Skeletal muscle satellite cell (primary cell): Measurements from ENCODE around the gene NEDD9.
A peak's percentile ranks its signal among the peaks of the same experiment; 100 is the strongest.

ENCODE experiments used
- H3K27me3 ChIP-seq: 2 replicates; pipeline ENCODE4 v1.7.0; 2013; ENCODE audit warnings: low read length; ENCODE audit not compliant: control insufficient read depth, insufficient read depth
- H3K36me3 ChIP-seq: 2 replicates; pipeline ENCODE4 v1.7.0; 2013; ENCODE audit warnings: mild to moderate bottlenecking, control low read depth, low read length; ENCODE audit not compliant: insufficient read depth
- H3K4me1 ChIP-seq: 2 replicates; pipeline ENCODE4 v1.7.0; 2013; ENCODE audit warnings: low read length; ENCODE audit not compliant: control insufficient read depth, insufficient read depth
- H3K4me2 ChIP-seq: 2 replicates; pipeline ENCODE4 v1.7.0; 2013; ENCODE audit warnings: mild to moderate bottlenecking, low read length
- H3K4me3 ChIP-seq: 2 replicates; pipeline ENCODE4 v1.7.0; 2013; ENCODE audit warnings: low read length
- H3K9ac ChIP-seq: 2 replicates; pipeline ENCODE4 v1.7.0; 2013; ENCODE audit warnings: mild to moderate bottlenecking, low read depth, low read length, moderate library complexity
- H3K9me3 ChIP-seq: replicated peaks from 2 replicates; pipeline ENCODE4 v1.7.0; 2013; ENCODE audit warnings: mild to moderate bottlenecking, control low read depth, low read length

NEDD9 gene

GRCh38 chr6:11212664-11213063 is 19.8 kb downstream of the NEDD9 start:
- Histone ChIP-seq H3K4me1 (peaks cover 57% of the 10 kb centered on the region), H3K4me2 (peak overlapping the region; percentile 36), H3K27me3 (no peaks in the 10 kb centered on the region), H3K9ac (peak overlapping the region; percentile 12), H3K9me3 (no peaks in the 10 kb centered on the region), H3K4me3 (no peak overlapping the region), H3K36me3 (peaks cover 28% of the 10 kb centered on the region)

- H3K9me3 ChIP-seq: no peaks in the 10 kb centered on the region
- no peak overlapping the region for H3K9ac ChIP-seq
- H3K27me3 ChIP-seq: no peaks in the 10 kb centered on the region
- H3K4me3 ChIP-seq: no peak overlapping the region
- H3K36me3 ChIP-seq: peaks cover 27% of the 10 kb centered on the region
- peaks cover 72% of the 10 kb centered on the region for H3K4me1 ChIP-seq
- no peak overlapping the region for H3K4me2 ChIP-seq
Measured at GRCh38 chr6:11211254-11211653, 21.2 kb downstream of the NEDD9 start.

DNA sequence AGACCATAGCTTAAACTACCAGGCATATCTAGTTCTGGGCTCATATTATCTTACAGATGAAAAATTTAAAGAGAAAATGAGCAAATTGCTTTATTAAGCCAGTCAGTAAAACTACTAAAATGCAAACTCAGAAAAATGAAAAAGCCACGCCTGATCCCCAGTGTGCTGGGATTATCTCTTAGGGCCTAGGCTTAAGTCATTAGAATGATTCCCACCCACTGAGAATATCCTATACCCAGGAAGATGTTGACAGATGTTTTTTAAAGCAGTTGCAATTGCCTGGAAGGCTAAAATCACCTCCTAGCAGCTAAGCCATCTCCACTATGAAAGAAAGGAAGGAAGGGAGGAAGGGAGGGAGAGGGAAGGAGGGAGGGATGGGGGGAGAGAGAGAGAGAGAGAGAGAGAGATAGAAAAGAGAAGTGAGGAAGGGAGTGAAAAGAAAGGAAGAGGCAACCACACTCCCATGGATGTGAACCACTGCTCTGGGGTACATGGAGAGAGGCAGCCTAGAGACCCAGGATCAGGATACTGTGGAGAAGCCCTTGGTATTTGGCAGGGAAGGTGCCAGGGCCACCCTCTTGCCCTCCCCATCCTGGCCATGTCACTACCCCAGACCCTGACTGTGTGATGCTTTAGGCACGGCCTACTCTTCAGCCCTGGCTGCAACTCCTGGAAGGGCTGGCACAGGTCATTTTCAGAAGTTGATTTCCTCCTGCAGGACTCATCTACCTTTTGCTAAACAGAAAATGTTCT is 21.9 kb downstream of the NEDD9 start:
- Histone ChIP-seq H3K27me3 (no peaks in the 10 kb centered on the region), H3K4me2 (no peak overlapping the region), H3K9ac (peak overlapping the region; percentile 25), H3K4me1 (peaks cover 72% of the 10 kb centered on the region), H3K4me3 (no peak overlapping the region), H3K36me3 (peaks cover 22% of the 10 kb centered on the region), H3K9me3 (no peaks in the 10 kb centered on the region)

GRCh38 chr6:11209906-11210305 is 22.6 kb downstream of the NEDD9 start:
- H3K27me3 ChIP-seq: no peaks in the 10 kb centered on the region
- H3K4me3 ChIP-seq: no peak overlapping the region
- peaks cover 72% of the 10 kb centered on the region for H3K4me1 ChIP-seq
- H3K9me3 ChIP-seq: no peaks in the 10 kb centered on the region
- H3K4me2 ChIP-seq: no peak overlapping the region
- H3K9ac ChIP-seq: peak overlapping the region; percentile 25
- peaks cover 26% of the 10 kb centered on the region for H3K36me3 ChIP-seq

DNA sequence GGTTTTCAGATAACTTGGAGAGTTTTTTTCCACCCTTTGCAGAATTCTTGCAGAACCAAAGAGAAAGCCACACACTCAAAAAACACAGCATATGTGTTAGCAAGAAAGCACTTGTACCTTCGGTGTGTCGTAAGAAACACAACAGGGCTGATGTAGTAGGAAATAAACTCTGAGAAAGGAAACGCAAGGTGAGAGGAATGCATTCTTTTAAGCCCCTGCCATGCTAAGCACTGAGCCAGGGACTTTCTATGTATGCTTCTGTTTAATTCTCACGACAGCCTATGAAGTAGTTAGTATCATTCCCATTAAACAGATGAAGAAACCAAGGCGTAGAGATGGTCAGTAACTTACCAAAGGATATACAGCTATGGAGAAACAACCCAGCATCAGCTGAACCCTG is 23.1 kb downstream of the NEDD9 start:
- H3K27me3 ChIP-seq: no peaks in the 10 kb centered on the region
- peaks cover 27% of the 10 kb centered on the region for H3K36me3 ChIP-seq
- no peaks in the 10 kb centered on the region for H3K9me3 ChIP-seq
- H3K4me3 ChIP-seq: no peak overlapping the region
- peak overlapping the region; percentile 25 for H3K9ac ChIP-seq
- H3K4me1 ChIP-seq: peaks cover 68% of the 10 kb centered on the region
- no peak overlapping the region for H3K4me2 ChIP-seq

DNA sequence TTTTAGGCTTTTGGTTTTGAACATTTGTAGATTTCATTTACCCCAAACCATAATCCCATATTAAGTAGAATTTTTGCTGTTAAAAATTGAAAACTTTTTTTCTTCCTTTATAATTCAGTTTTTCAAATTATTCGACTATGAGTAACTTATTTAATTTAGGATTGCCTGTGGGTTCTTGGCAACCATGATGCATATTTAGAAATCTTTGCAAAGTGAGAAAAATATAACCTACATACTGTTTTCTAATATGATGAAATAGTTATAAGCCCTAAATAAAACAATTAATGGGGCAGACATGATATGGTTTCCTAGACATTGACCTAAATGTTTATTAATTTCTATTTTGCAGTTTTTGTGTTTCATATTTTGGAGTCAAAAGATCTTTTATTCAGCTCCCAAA is 23.6 kb downstream of the NEDD9 start:
- H3K4me3 ChIP-seq: no peak overlapping the region
- H3K9ac ChIP-seq: no peak overlapping the region
- peaks cover 63% of the 10 kb centered on the region for H3K4me1 ChIP-seq
- peaks cover 25% of the 10 kb centered on the region for H3K36me3 ChIP-seq
- H3K4me2 ChIP-seq: no peak overlapping the region
- H3K27me3 ChIP-seq: no peaks in the 10 kb centered on the region
- no peaks in the 10 kb centered on the region for H3K9me3 ChIP-seq

- Histone ChIP-seq H3K36me3 (peaks cover 21% of the 10 kb centered on the region), H3K4me3 (no peak overlapping the region), H3K4me2 (no peak overlapping the region), H3K27me3 (no peaks in the 10 kb centered on the region), H3K9me3 (no peaks in the 10 kb centered on the region), H3K4me1 (peaks cover 57% of the 10 kb centered on the region), H3K9ac (no peak overlapping the region)
Measured at GRCh38 chr6:11208267-11208666, 24.2 kb downstream of the NEDD9 start.

- no peaks in the 10 kb centered on the region for H3K9me3 ChIP-seq
- no peaks in the 10 kb centered on the region for H3K27me3 ChIP-seq
- H3K4me2 ChIP-seq: peak overlapping the region; percentile 12
- H3K9ac ChIP-seq: peak overlapping the region; percentile 68
- peaks cover 55% of the 10 kb centered on the region for H3K4me1 ChIP-seq
- H3K36me3 ChIP-seq: peaks cover 19% of the 10 kb centered on the region
- no peak overlapping the region for H3K4me3 ChIP-seq
Measured at GRCh38 chr6:11207199-11207968, 25.1 kb downstream of the NEDD9 start.

DNA sequence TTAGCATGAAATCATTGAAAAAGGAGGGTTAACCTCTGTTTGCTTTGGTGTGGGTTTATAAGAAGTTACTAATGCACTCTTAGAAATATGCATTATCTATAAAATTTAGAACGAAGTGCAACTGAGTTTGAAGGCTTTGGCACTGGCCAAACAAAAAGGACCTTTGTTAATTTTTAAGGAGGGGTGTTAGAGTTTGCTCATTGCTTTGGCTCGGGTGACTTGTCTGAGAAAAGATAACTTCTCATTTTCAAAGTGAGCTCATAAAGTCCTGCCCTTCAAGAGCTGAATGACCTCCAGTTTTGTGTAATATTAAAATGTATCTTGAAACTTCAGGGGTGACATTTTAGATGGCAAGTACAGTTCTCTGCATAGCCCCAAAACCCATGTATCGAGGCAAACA is 25.9 kb downstream of the NEDD9 start:
- Histone ChIP-seq H3K27me3 (no peaks in the 10 kb centered on the region), H3K9me3 (no peaks in the 10 kb centered on the region), H3K4me1 (peaks cover 56% of the 10 kb centered on the region), H3K4me2 (peak overlapping the region; percentile 27), H3K9ac (peak overlapping the region; percentile 68), H3K4me3 (no peak overlapping the region), H3K36me3 (peaks cover 17% of the 10 kb centered on the region)

GRCh38 chr6:11204794-11205366 is 27.6 kb downstream of the NEDD9 start:
- no peaks in the 10 kb centered on the region for H3K9me3 ChIP-seq
- H3K27me3 ChIP-seq: no peaks in the 10 kb centered on the region
- no peak overlapping the region for H3K4me2 ChIP-seq
- no peak overlapping the region for H3K9ac ChIP-seq
- H3K36me3 ChIP-seq: peaks cover 19% of the 10 kb centered on the region
- no peak overlapping the region for H3K4me3 ChIP-seq
- H3K4me1 ChIP-seq: peaks cover 57% of the 10 kb centered on the region

GRCh38 chr6:11204005-11204399 is 28.5 kb downstream of the NEDD9 start:
- Histone ChIP-seq H3K9me3 (no peaks in the 10 kb centered on the region), H3K9ac (no peak overlapping the region), H3K27me3 (no peaks in the 10 kb centered on the region), H3K4me2 (no peak overlapping the region), H3K36me3 (peaks cover 12% of the 10 kb centered on the region), H3K4me1 (peaks cover 56% of the 10 kb centered on the region), H3K4me3 (no peak overlapping the region)
